Pulmonary artery endothelial cell (primary cell): Measurements from ENCODE around the gene RFX1. TPM values are rescaled to one million over a fixed set of nuclear protein-coding genes. Genes with fewer than 3 reads are reported as not detected.
"Not testable (repeated sequence)": the region's sequence is repeated elsewhere in the genome, so short reads cannot be mapped to it uniquely, and the experiment has no call there.

Experiments
- DNase-seq: peaks from one replicate; pipeline ENCODE4 v3.0.0-alpha.2; 2011; ENCODE audit warnings: low read depth, low spot score
- total RNA-seq: library from RNA; depleted of rRNA; stranded (reverse); fragments of >200 nt; gene quantifications from 2 replicates; pipeline ENCODE4 v1.2.3, GENCODE V29; 2014

RFX1 gene
- total RNA-seq, 1 donor from 2014 or later, result 1.7 TPM

- no peak for DNase-seq
Measured at GRCh38 chr19:13937479-13938300, 68.4 kb downstream of the RFX1 start.

- no peak for DNase-seq
Measured at GRCh38 chr19:13935765-13936510, 70.2 kb downstream of the RFX1 start.

- DNase-seq, result no peak
Measured at GRCh38 chr19:13934785-13935109, 71.4 kb downstream of the RFX1 start.

GRCh38 chr19:13932911-13933393, 73.2 kb downstream of the RFX1 start:
- no peak for DNase-seq

- no peak for DNase-seq
Measured at GRCh38 chr19:13932149-13932637, 73.9 kb downstream of the RFX1 start.

- no peak for DNase-seq
Measured at GRCh38 chr19:13931391-13932148, 74.5 kb downstream of the RFX1 start.

- no peak for DNase-seq
Measured at GRCh38 chr19:13930402-13930801, 75.7 kb downstream of the RFX1 start.

- DNase-seq, result no peak
Measured at GRCh38 chr19:13929956-13930355, 76.2 kb downstream of the RFX1 start.

- DNase-seq, result no peak
Measured at GRCh38 chr19:13929340-13929739, 76.8 kb downstream of the RFX1 start.

- DNase-seq, result no peak
Measured at GRCh38 chr19:13926715-13927114, 79.4 kb downstream of the RFX1 start.

GRCh38 chr19:13926010-13926409, 80.1 kb downstream of the RFX1 start:
- DNase-seq, result no peak

GRCh38 chr19:13923194-13923987, 82.7 kb downstream of the RFX1 start:
- no peak for DNase-seq

- DNase-seq, result not testable (repeated sequence)
Measured at GRCh38 chr19:13922118-13922517, 84.0 kb downstream of the RFX1 start.

GRCh38 chr19:13920940-13921747, 85.0 kb downstream of the RFX1 start:
- no peak for DNase-seq

GRCh38 chr19:13920524-13920923, 85.6 kb downstream of the RFX1 start:
- no peak for DNase-seq

- DNase-seq, result no peak
Measured at GRCh38 chr19:13918726-13919411, 87.3 kb downstream of the RFX1 start.

- DNase-seq, result no peak
Measured at GRCh38 chr19:13917888-13918406, 88.2 kb downstream of the RFX1 start.

GRCh38 chr19:13914777-13915176, 91.3 kb downstream of the RFX1 start:
- DNase-seq, result no peak

- no peak for DNase-seq
Measured at GRCh38 chr19:13913352-13913751, 92.8 kb downstream of the RFX1 start.
